MM.1S (cell line): Measurements from ENCODE around the gene KCNQ5.

Experiments used
- CTCF ChIP-seq: fragments of 300-600 bp; sonication (generic); IDR thresholded peaks from 2 replicates; pipeline ENCODE4 v1.5.1; 2016; ENCODE audit warnings: antibody characterized with exemption, low read length, mixed read lengths
- EZH2 ChIP-seq: fragments of 300-600 bp; sonication (generic); optimal IDR thresholded peaks from 2 replicates; pipeline ENCODE3; 2017; ENCODE audit warnings: low read depth, mild to moderate bottlenecking, antibody characterized with exemption, low read length, mixed read lengths

GRCh38 chr6:73074175-73074574 is 452.3 kb downstream of the KCNQ5 start:
- no peak for TF ChIP-seq CTCF
- no peak for TF ChIP-seq EZH2
